Stimulated activated CD8-positive, alpha-beta memory T cell treated with anti-CD3 and anti-CD28 coated beads, Interleukin-4, amount 100 ng/mL, for 4 hours (primary cell): ENCODE data around the gene EEFSEC.

Experiments used
- DNase-seq, 2 donors: peaks; one replicate each; pipeline ENCODE4 v3.0.0-alpha.2; 2020; ENCODE audit warnings: low read depth in 2 of 2, low spot score in 1 of 2

The EEFSEC gene

GRCh38 chr3:128435561-128435960 is 282.3 kb downstream of the EEFSEC start:
- no peak for DNase-seq

GRCh38 chr3:128436214-128436613 is 282.9 kb downstream of the EEFSEC start:
- DNase-seq = no peak

GRCh38 chr3:128438488-128439072 is 285.3 kb downstream of the EEFSEC start:
- DNase-seq = no peak

- no peak for DNase-seq
Observed at GRCh38 chr3:128439226-128439625, 285.9 kb downstream of the EEFSEC start.

GRCh38 chr3:128442070-128442469 is 288.8 kb downstream of the EEFSEC start:
- DNase-seq = no peak

GRCh38 chr3:128442949-128443348 is 289.7 kb downstream of the EEFSEC start:
- DNase-seq = no peak

GRCh38 chr3:128443771-128444170 is 290.5 kb downstream of the EEFSEC start:
- no peak for DNase-seq

GRCh38 chr3:128445357-128445756 is 292.1 kb downstream of the EEFSEC start:
- DNase-seq = no peak

- DNase-seq = no peak
Observed at GRCh38 chr3:128446821-128447220, 293.5 kb downstream of the EEFSEC start.

GRCh38 chr3:128447561-128448013 is 294.3 kb downstream of the EEFSEC start:
- DNase-seq = no peak

GRCh38 chr3:128448491-128448890 is 295.2 kb downstream of the EEFSEC start:
- no peak for DNase-seq

GRCh38 chr3:128449111-128449638 is 295.9 kb downstream of the EEFSEC start:
- no peak for DNase-seq

GRCh38 chr3:128452120-128452519 is 298.8 kb downstream of the EEFSEC start:
- DNase-seq = no peak

GRCh38 chr3:128452678-128453275 is 299.5 kb downstream of the EEFSEC start:
- DNase-seq = no peak

- no peak for DNase-seq
Observed at GRCh38 chr3:128453501-128454309, 300.4 kb downstream of the EEFSEC start.

GRCh38 chr3:128454310-128454618 is 301.0 kb downstream of the EEFSEC start:
- no peak for DNase-seq

GRCh38 chr3:128455116-128455515 is 301.8 kb downstream of the EEFSEC start:
- DNase-seq = no peak

- no peak for DNase-seq
Observed at GRCh38 chr3:128455786-128456748, 302.8 kb downstream of the EEFSEC start.

GRCh38 chr3:128456776-128457715 is 303.8 kb downstream of the EEFSEC start:
- no peak for DNase-seq

GRCh38 chr3:128457937-128458336 is 304.7 kb downstream of the EEFSEC start:
- DNase-seq = no peak
